ENCODE results near the gene GYPA.
"Not testable (repeated sequence)": the region's sequence is repeated elsewhere in the genome, so short reads cannot be mapped to it uniquely, and the experiment has no call there.

The GYPA gene

DNA sequence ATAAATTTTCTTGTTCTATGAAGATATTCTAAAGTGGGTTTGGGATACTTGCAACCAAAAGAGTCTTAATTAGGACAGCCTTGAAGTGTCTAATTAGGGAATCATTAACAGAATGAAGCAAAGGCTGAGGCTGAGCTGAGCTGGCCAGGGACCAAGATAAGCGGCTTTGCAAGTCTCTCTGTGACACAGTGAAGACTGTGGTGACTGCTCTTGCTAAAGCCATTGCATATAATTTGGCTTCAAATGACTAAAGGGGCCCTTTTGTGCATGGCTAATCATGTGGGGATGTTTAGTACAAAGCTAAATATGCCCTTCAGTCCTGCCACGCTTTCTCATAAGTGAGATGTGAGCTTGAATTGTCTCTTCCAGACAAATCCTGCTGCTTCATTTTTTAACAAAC, 31.2 kb upstream of the GYPA start:
- no peak overlapping the region for H3K9ac ChIP-seq (ENCODE audit: low read length in 5 of 5)
- H3K27me3 ChIP-seq (ENCODE audit: control insufficient read depth in 5 of 5, insufficient read depth in 4 of 5, low read length in 5 of 5) = no peaks in the 10 kb centered on the region
- H3K9me3 ChIP-seq (ENCODE audit: control insufficient read depth in 5 of 5, low read length in 5 of 5) = no peaks in the 10 kb centered on the region
- H3K27ac ChIP-seq (ENCODE audit: low read depth, low read length) = no peak overlapping the region
- H3K4me3 ChIP-seq (ENCODE audit: low read depth in 1 of 5, low read length in 5 of 5) = no peak overlapping the region
- H3K36me3 ChIP-seq (ENCODE audit: control insufficient read depth in 5 of 5, insufficient read depth in 5 of 5, low read length in 5 of 5) = no peaks in the 10 kb centered on the region
- peaks cover 0 to 4% (median 0%) of the 10 kb centered on the region in 5 donors for H3K4me1 ChIP-seq (ENCODE audit: control insufficient read depth in 5 of 5, insufficient read depth in 5 of 5, low read length in 5 of 5)

DNA sequence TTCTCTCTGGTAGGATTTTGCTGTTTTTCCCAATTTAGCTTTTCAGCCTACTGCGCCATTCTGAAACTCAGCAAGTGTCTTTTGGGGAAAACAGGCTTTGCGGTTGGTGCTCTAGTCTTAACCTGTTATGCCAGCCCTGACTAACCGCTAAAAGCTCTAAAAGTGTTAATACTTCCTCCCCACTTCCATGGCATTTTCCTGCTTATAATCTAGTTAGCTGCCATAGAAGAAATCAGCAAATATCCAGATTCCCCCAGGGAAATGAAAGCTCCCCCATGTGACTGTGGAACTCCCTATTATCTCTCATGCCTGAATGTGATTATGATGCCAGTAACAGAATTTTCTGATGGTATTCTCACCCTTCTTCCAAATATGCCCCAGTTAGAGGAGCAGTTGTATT, 28.7 kb upstream of the GYPA start:
- H3K4me1 ChIP-seq (ENCODE audit: control insufficient read depth in 5 of 5, insufficient read depth in 5 of 5, low read length in 5 of 5) = no peaks in the 10 kb centered on the region
- no peaks in the 10 kb centered on the region for H3K27me3 ChIP-seq (ENCODE audit: control insufficient read depth in 5 of 5, insufficient read depth in 4 of 5, low read length in 5 of 5)
- no peak overlapping the region for H3K9ac ChIP-seq (ENCODE audit: low read length in 5 of 5)
- no peak overlapping the region for H3K27ac ChIP-seq (ENCODE audit: low read depth, low read length)
- H3K4me3 ChIP-seq (ENCODE audit: low read depth in 1 of 5, low read length in 5 of 5) = no peak overlapping the region
- no peaks in the 10 kb centered on the region for H3K9me3 ChIP-seq (ENCODE audit: control insufficient read depth in 5 of 5, low read length in 5 of 5)
- H3K36me3 ChIP-seq (ENCODE audit: control insufficient read depth in 5 of 5, insufficient read depth in 5 of 5, low read length in 5 of 5) = no peaks in the 10 kb centered on the region

DNA sequence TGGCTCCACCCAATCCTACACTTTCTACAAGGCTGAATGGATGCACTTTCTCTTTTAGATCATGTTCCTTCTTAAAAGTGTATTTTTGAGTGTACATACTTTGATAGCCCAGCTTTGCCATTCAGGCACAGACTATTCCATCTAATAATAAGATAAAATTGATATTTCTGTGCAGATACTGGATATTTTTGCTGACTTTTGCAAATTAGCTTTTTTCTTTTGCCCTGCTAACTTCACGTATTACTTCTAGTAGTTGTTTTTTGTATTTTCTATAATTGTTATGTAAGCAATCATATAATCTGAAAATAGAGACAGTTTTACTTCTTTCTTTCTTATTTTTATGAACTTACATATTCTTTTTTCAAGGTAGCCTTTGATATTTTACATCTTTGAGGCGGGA, 13.5 kb upstream of the GYPA start:
- Histone ChIP-seq H3K4me3 (ENCODE audit: low read depth in 1 of 5, low read length in 5 of 5) (no peak overlapping the region), H3K36me3 (ENCODE audit: control insufficient read depth in 5 of 5, insufficient read depth in 5 of 5, low read length in 5 of 5) (no peaks in the 10 kb centered on the region), H3K27me3 (ENCODE audit: control insufficient read depth in 5 of 5, insufficient read depth in 4 of 5, low read length in 5 of 5) (no peaks in the 10 kb centered on the region), H3K4me1 (ENCODE audit: control insufficient read depth in 5 of 5, insufficient read depth in 5 of 5, low read length in 5 of 5) (no peaks in the 10 kb centered on the region), H3K9ac (ENCODE audit: low read length in 5 of 5) (no peak overlapping the region), H3K27ac (ENCODE audit: low read depth, low read length) (no peak overlapping the region), H3K9me3 (ENCODE audit: control insufficient read depth in 5 of 5, low read length in 5 of 5) (peaks cover 0 to 4% (median 0%) of the 10 kb centered on the region in 5 donors)

DNA sequence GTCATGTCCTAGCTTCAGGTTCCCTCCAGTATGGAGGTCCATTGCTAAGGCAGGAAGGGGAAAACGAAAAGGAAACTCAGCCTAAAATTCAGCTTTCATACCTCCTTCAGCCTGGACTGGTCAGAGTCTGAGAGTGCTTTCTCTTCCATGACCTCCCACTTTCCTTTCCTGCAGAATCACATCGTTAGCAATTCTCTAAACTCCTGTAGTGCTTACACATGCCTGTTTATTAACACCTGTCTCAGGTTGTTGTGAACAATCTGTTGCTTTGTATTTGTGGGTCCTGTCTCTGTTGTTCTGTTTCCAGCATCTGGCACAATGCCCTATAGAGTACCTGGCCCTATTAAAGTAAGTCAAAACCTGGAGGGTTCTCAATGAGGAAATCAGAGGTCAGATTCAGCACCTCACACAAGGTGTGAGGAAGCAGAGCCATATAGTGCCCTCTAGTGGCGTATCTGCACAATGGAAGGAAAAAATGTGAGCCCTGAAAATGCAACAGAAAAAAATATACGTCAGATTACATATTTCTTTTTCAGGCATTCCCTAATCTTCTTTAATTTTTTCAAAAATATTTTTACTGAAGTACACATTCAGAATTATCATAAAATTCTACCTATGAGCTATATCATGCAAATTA, 2.3 kb upstream of the GYPA start:
- H3K27ac ChIP-seq (ENCODE audit: low read depth, low read length); H3K4me3 ChIP-seq (ENCODE audit: low read depth in 1 of 5, low read length in 5 of 5); H3K4me1 ChIP-seq (ENCODE audit: control insufficient read depth in 5 of 5, insufficient read depth in 5 of 5, low read length in 5 of 5); H3K9me3 ChIP-seq (ENCODE audit: control insufficient read depth in 5 of 5, low read length in 5 of 5); H3K27me3 ChIP-seq (ENCODE audit: control insufficient read depth in 5 of 5, insufficient read depth in 4 of 5, low read length in 5 of 5); H3K9ac ChIP-seq (ENCODE audit: low read length in 5 of 5); H3K36me3 ChIP-seq (ENCODE audit: control insufficient read depth in 5 of 5, insufficient read depth in 5 of 5, low read length in 5 of 5): not testable (repeated sequence)

DNA sequence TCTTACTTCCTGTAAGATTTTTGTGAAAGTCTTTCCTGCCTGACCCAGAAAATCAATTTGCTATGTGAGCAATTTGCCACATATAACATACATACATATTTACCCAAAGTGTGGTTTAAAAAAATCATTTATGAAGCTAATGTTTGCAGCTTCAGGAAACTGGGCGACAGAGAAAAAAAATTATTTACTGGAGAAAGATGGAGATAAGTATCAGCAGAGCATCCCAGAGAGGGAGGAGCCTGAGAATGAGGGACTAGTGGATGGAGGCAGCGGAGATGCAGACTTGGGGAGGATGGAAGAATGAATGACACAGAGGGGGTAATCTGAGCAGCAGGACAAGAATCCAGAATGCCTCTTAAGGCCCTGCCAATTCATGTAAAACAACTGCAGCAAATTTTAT, 975 bp upstream of the GYPA start:
- no peaks in the 10 kb centered on the region for H3K4me1 ChIP-seq (ENCODE audit: control insufficient read depth in 5 of 5, insufficient read depth in 5 of 5, low read length in 5 of 5)
- no peaks in the 10 kb centered on the region for H3K27me3 ChIP-seq (ENCODE audit: control insufficient read depth in 5 of 5, insufficient read depth in 4 of 5, low read length in 5 of 5)
- no peaks in the 10 kb centered on the region for H3K36me3 ChIP-seq (ENCODE audit: control insufficient read depth in 5 of 5, insufficient read depth in 5 of 5, low read length in 5 of 5)
- no peaks in the 10 kb centered on the region for H3K9me3 ChIP-seq (ENCODE audit: control insufficient read depth in 5 of 5, low read length in 5 of 5)
- no peak overlapping the region for H3K4me3 ChIP-seq (ENCODE audit: low read depth in 1 of 5, low read length in 5 of 5)
- H3K9ac ChIP-seq (ENCODE audit: low read length in 5 of 5) = no peak overlapping the region
- H3K27ac ChIP-seq (ENCODE audit: low read depth, low read length) = no peak overlapping the region

DNA sequence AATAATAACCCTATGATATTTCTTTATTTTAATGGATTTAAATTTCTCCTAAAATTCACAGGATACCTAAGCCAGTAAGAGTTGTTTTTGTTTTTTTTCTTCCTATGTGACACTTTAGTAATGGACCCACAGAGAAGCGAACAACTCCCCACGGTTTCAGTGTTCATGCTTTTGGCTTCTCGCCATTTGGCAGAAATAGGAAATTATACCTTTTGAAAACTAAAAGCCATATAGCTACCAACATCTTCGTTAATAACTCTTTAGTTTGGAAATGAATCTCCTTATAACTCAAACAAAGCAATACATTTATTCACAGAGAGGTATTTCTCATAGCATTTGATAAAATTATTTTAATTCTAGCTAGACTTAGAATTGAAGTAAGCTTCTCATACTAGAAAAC, 527 bp downstream of the GYPA start:
- not testable (repeated sequence) for H3K4me3 ChIP-seq (ENCODE audit: low read depth in 1 of 5, low read length in 5 of 5)

DNA sequence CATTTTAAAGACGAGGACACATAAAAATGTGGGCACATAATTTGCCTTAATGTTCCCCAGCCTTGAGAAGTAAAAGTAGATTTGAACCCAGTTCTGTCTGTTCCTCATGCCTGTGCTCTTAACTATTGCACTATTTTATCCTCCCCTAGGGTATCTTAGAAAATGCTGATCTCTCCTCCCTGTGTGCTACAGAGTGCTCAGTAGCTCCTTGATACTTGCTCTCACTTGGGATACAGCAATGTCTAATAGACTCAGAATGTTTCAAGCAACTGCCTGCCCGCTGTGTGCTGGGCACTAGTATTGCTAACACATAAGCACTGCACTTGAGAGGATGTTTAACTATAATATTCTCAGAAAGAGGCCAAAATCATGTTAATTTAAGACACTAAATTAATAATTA, 971 bp downstream of the GYPA start:
- H3K27me3 ChIP-seq (ENCODE audit: control insufficient read depth in 5 of 5, insufficient read depth in 4 of 5, low read length in 5 of 5); H3K9me3 ChIP-seq (ENCODE audit: control insufficient read depth in 5 of 5, low read length in 5 of 5); H3K9ac ChIP-seq (ENCODE audit: low read length in 5 of 5); H3K4me3 ChIP-seq (ENCODE audit: low read depth in 1 of 5, low read length in 5 of 5); H3K27ac ChIP-seq (ENCODE audit: low read depth, low read length); H3K36me3 ChIP-seq (ENCODE audit: control insufficient read depth in 5 of 5, insufficient read depth in 5 of 5, low read length in 5 of 5); H3K4me1 ChIP-seq (ENCODE audit: control insufficient read depth in 5 of 5, insufficient read depth in 5 of 5, low read length in 5 of 5): not testable (repeated sequence)

More for the DNA sequence above, 527 bp downstream of the GYPA start:
- not testable (repeated sequence) for H3K27me3 ChIP-seq (ENCODE audit: control insufficient read depth in 5 of 5, insufficient read depth in 4 of 5, low read length in 5 of 5); H3K4me1 ChIP-seq (ENCODE audit: control insufficient read depth in 5 of 5, insufficient read depth in 5 of 5, low read length in 5 of 5); H3K9me3 ChIP-seq (ENCODE audit: control insufficient read depth in 5 of 5, low read length in 5 of 5); H3K27ac ChIP-seq (ENCODE audit: low read depth, low read length); H3K36me3 ChIP-seq (ENCODE audit: control insufficient read depth in 5 of 5, insufficient read depth in 5 of 5, low read length in 5 of 5); H3K9ac ChIP-seq (ENCODE audit: low read length in 5 of 5)

DNA sequence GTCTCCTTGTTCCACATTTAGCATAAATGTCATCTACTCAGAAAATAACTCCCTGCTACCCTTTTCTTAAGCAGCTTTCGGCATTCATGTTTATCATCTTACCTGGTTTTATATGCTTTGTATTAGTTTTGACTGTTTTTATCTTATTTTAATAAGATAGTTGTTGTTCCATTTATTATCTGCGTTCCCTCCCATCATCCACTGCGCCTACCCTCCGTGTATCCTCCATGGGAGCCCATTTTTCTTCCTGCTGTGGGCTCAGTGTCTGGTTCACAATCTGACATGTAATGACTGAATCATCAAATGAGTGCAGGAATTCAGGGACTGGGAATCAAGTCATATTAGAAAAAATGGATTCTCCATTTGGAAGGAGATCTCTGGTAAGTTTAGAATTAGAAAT, 2.3 kb downstream of the GYPA start:
- not testable (repeated sequence) for H3K9me3 ChIP-seq (ENCODE audit: control insufficient read depth in 5 of 5, low read length in 5 of 5); H3K27me3 ChIP-seq (ENCODE audit: control insufficient read depth in 5 of 5, insufficient read depth in 4 of 5, low read length in 5 of 5); H3K36me3 ChIP-seq (ENCODE audit: control insufficient read depth in 5 of 5, insufficient read depth in 5 of 5, low read length in 5 of 5); H3K4me1 ChIP-seq (ENCODE audit: control insufficient read depth in 5 of 5, insufficient read depth in 5 of 5, low read length in 5 of 5); H3K4me3 ChIP-seq (ENCODE audit: low read depth in 1 of 5, low read length in 5 of 5); H3K27ac ChIP-seq (ENCODE audit: low read depth, low read length); H3K9ac ChIP-seq (ENCODE audit: low read length in 5 of 5)

DNA sequence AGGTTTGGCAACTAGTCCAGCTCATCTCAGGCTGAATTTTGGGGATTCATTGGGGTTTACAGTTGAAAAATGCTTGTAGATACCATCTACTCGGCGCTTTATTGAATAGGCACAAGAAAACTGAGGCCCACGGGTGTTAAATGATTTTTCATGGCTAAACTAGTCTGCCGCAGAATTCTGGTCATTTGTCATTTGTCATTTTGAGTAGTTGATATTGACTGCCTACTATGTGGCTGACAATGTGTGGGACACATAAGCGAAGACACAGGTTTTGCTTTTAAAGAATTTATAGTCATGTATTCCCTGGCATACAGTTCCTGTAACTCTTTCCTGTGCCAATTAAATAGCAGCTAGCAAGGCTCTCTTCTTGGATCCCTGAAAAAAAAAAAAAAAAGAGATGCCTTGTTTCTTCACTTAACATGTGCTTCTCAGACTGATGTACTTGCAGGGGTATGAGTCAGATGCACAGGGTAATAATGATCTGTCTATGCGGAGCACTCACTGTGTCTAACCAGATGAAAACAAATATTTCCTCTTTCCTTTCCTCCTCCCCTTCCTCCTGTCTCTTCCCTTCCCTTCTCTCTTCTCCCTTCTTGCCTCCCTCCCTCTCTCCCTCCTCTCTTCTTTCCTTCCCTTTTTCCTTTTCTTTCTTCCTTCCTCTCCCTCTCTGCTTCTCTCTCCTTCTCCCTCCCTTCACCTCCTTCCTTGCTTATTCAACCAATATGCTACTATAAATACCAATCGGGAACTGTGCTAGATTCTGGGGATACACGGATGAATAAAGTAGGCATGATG, 3.2 kb downstream of the GYPA start:
- H3K9me3 ChIP-seq (ENCODE audit: control insufficient read depth in 5 of 5, low read length in 5 of 5); H3K27me3 ChIP-seq (ENCODE audit: control insufficient read depth in 5 of 5, insufficient read depth in 4 of 5, low read length in 5 of 5); H3K4me1 ChIP-seq (ENCODE audit: control insufficient read depth in 5 of 5, insufficient read depth in 5 of 5, low read length in 5 of 5); H3K9ac ChIP-seq (ENCODE audit: low read length in 5 of 5); H3K4me3 ChIP-seq (ENCODE audit: low read depth in 1 of 5, low read length in 5 of 5); H3K36me3 ChIP-seq (ENCODE audit: control insufficient read depth in 5 of 5, insufficient read depth in 5 of 5, low read length in 5 of 5); H3K27ac ChIP-seq (ENCODE audit: low read depth, low read length): not testable (repeated sequence)

DNA sequence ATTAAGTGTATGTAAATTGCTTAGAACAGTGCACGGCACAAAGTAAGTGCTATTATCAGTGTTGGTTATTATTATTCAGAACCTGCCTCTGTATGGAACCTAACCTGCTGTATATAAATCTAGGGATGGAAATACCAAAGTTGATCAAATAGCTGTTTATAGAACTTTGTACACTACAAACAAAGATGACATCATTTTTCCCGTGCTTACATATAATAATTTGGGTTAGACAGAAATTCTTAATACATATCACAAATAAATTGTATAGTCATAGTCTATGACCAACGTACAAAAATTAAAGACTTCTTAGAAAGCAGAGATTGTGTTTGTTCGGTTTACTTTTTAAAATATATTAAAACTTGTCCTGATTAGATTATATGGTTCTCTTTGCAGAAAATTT, 4.3 kb downstream of the GYPA start:
- not testable (repeated sequence) for H3K9me3 ChIP-seq (ENCODE audit: control insufficient read depth in 5 of 5, low read length in 5 of 5); H3K4me1 ChIP-seq (ENCODE audit: control insufficient read depth in 5 of 5, insufficient read depth in 5 of 5, low read length in 5 of 5); H3K36me3 ChIP-seq (ENCODE audit: control insufficient read depth in 5 of 5, insufficient read depth in 5 of 5, low read length in 5 of 5); H3K4me3 ChIP-seq (ENCODE audit: low read depth in 1 of 5, low read length in 5 of 5); H3K27me3 ChIP-seq (ENCODE audit: control insufficient read depth in 5 of 5, insufficient read depth in 4 of 5, low read length in 5 of 5); H3K9ac ChIP-seq (ENCODE audit: low read length in 5 of 5); H3K27ac ChIP-seq (ENCODE audit: low read depth, low read length)
